GM12891 (cell line): ENCODE measurements around the gene RFX2.

Experiments
- POLR2A ChIP-seq: IDR thresholded peaks from 2 replicates; pipeline ENCODE4 v1.6.1; 2011; ENCODE audit warnings: low read depth, low read length, control low read depth
- POLR2AphosphoS5 ChIP-seq: IDR thresholded peaks from 2 replicates; pipeline ENCODE4 v1.6.1; 2011; ENCODE audit warnings: low read depth, low read length, control low read depth
- SPI1 ChIP-seq: IDR thresholded peaks from 2 replicates; pipeline ENCODE4 v1.6.1; 2011; ENCODE audit warnings: low read depth, low read length, control low read depth
- TAF1 ChIP-seq: IDR thresholded peaks from 2 replicates; pipeline ENCODE4 v1.6.1; 2011; ENCODE audit warnings: low read depth, low read length, control low read depth

- TF ChIP-seq TAF1, result no peak
- TF ChIP-seq POLR2A, result no peak
- no peak for TF ChIP-seq POLR2AphosphoS5
- no peak for TF ChIP-seq SPI1
Observed at GRCh38 chr19:6047256-6047655, 63.0 kb downstream of the RFX2 start.
